ENCODE measurements around the gene DCTD. TPM values are rescaled to one million over a fixed set of nuclear protein-coding genes. Genes with fewer than 3 reads are reported as not detected.

DCTD gene
- total and polyA plus RNA-seq, 2 of the 13 experiments (the other 11 are each of a cell fraction or from before 2014, with no cell fraction given): 85.1 to 95.3 TPM

- TF ChIP-seq, protein P1, sequence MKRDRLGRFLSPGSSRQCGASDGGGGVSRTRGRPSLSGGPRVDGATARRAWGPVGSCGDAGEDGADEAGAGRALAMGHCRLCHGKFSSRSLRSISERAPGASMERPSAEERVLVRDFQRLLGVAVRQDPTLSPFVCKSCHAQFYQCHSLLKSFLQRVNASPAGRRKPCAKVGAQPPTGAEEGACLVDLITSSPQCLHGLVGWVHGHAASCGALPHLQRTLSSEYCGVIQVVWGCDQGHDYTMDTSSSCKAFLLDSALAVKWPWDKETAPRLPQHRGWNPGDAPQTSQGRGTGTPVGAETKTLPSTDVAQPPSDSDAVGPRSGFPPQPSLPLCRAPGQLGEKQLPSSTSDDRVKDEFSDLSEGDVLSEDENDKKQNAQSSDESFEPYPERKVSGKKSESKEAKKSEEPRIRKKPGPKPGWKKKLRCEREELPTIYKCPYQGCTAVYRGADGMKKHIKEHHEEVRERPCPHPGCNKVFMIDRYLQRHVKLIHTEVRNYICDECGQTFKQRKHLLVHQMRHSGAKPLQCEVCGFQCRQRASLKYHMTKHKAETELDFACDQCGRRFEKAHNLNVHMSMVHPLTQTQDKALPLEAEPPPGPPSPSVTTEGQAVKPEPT (CRISPR knock-in tag; IDR thresholded peaks at IDR 0.05; ENCODE audit: low read depth): peak; percentile 67; the same call in 1 of the 2 replicates
- TF ChIP-seq, protein P2, sequence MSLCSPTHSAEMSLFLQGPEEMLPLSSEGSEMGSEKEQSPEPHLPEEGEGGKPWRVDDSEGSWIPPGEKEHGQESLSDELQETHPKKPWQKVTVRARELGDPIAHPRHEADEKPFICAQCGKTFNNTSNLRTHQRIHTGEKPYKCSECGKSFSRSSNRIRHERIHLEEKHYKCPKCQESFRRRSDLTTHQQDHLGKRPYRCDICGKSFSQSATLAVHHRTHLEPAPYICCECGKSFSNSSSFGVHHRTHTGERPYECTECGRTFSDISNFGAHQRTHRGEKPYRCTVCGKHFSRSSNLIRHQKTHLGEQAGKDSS (CRISPR knock-in tag; IDR thresholded peaks at IDR 0.05; ENCODE audit: borderline replicate concordance, low read depth): peak; percentile 92; the same call in 1 of the 2 replicates
- TF ChIP-seq GFI1 (CRISPR knock-in tag; IDR thresholded peaks at IDR 0.05; ENCODE audit: borderline replicate concordance) (peak; percentile 78), ZFP41 (CRISPR knock-in tag; IDR thresholded peaks at IDR 0.05; ENCODE audit: borderline replicate concordance) (peak; percentile 71; the same call in 1 of the 2 replicates), ZNF564 (CRISPR knock-in tag; IDR thresholded peaks at IDR 0.05) (peak; percentile 71; the same call in 1 of the 2 replicates), ZFX (CRISPR knock-in tag; IDR thresholded peaks at IDR 0.05; ENCODE audit: low read depth) (peak; percentile 88), HNRNPLL (IDR thresholded peaks at IDR 0.05; ENCODE audit: low read depth, low read length, poor library complexity, severe bottlenecking) (peak; percentile 37), HOXD1 (CRISPR knock-in tag; IDR thresholded peaks at IDR 0.05) (0 out of 2 replicates have a peak, but pooled peaks have one; percentile 13), HDAC6 (IDR thresholded peaks at IDR 0.05; ENCODE audit: low read depth, low read length) (no peak), TAF1 (CRISPR knock-in tag; IDR thresholded peaks at IDR 0.05) (peak; percentile 62), ZNF264 (CRISPR knock-in tag; IDR thresholded peaks at IDR 0.05) (peak; percentile 92), ZFP37 (CRISPR knock-in tag; IDR thresholded peaks at IDR 0.05; ENCODE audit: borderline replicate concordance) (peak; percentile 90), MNT (IDR thresholded peaks at IDR 0.05) (peak; percentile 44; the same call in 1 of the 2 replicates), ZNF382 (CRISPR knock-in tag; IDR thresholded peaks at IDR 0.05; ENCODE audit: borderline replicate concordance) (no peak), HDAC2 (CRISPR knock-in tag; IDR thresholded peaks at IDR 0.05) (peak; percentile 91), ZNF225 (CRISPR knock-in tag; IDR thresholded peaks at IDR 0.05) (peak; percentile 58; the same call in 1 of the 2 replicates), ZNF609 (CRISPR knock-in tag; IDR thresholded peaks at IDR 0.05; ENCODE audit: borderline replicate concordance) (peak; percentile 83), ZFP1 (CRISPR knock-in tag; IDR thresholded peaks at IDR 0.05) (0 out of 2 replicates have a peak, but pooled peaks have one; percentile 77), ZNF672 (CRISPR knock-in tag; IDR thresholded peaks at IDR 0.05) (no peak)
Observed at GRCh38 chr4:182880387-182881356, 36.5 kb downstream of the DCTD start (continued).

Data from HepG2 (cell line).